HL-60 (cell line): Measurements from ENCODE around the gene LPXN.

Experiments
- DNase-seq, 2 experiments: peaks; one replicate each; pipeline ENCODE4 v3.0.0-alpha.2; 2010 to 2020; ENCODE audit warnings: low read depth in 1 of 2, low spot score in 1 of 2
- H3K27ac ChIP-seq: fragments of 250-450 bp; sonication (Bioruptor Pico); replicated peaks from 2 replicates; pipeline ENCODE4 v1.5.1; 2020; ENCODE audit warnings: mild to moderate bottlenecking, moderate library complexity
- H3K27me3 ChIP-seq: fragments of 250-450 bp; sonication (Bioruptor Pico); 2 replicates; pipeline ENCODE4 v1.5.1; 2021; ENCODE audit warnings: mild to moderate bottlenecking, moderate library complexity; ENCODE audit not compliant: insufficient read depth, poor library complexity, severe bottlenecking
- H3K4me3 ChIP-seq: replicated peaks from 2 replicates; pipeline ENCODE4 v1.5.1; 2011; ENCODE audit warnings: mild to moderate bottlenecking, control low read depth, low read length; ENCODE audit not compliant: insufficient read depth
- CTCF ChIP-seq: IDR thresholded peaks from one replicate; pipeline ENCODE4 v1.5.1; 2011; ENCODE audit warnings: low read length, control low read depth, inconsistent platforms; ENCODE audit not compliant: insufficient read depth
- GABPA ChIP-seq: IDR thresholded peaks from 2 replicates; pipeline ENCODE4 v1.6.1; 2012; ENCODE audit warnings: low read depth
- POLR2AphosphoS5 ChIP-seq: IDR thresholded peaks from 2 replicates; pipeline ENCODE4 v1.6.1; 2012; ENCODE audit warnings: low read depth
- REST ChIP-seq: IDR thresholded peaks from 2 replicates; pipeline ENCODE4 v1.6.1; 2012; ENCODE audit warnings: low read depth; ENCODE audit not compliant: insufficient replicate concordance
- SPI1 ChIP-seq: IDR thresholded peaks from 2 replicates; pipeline ENCODE4 v1.6.1; 2012; ENCODE audit warnings: low read depth, mild to moderate bottlenecking, borderline replicate concordance

Gene LPXN

DNA sequence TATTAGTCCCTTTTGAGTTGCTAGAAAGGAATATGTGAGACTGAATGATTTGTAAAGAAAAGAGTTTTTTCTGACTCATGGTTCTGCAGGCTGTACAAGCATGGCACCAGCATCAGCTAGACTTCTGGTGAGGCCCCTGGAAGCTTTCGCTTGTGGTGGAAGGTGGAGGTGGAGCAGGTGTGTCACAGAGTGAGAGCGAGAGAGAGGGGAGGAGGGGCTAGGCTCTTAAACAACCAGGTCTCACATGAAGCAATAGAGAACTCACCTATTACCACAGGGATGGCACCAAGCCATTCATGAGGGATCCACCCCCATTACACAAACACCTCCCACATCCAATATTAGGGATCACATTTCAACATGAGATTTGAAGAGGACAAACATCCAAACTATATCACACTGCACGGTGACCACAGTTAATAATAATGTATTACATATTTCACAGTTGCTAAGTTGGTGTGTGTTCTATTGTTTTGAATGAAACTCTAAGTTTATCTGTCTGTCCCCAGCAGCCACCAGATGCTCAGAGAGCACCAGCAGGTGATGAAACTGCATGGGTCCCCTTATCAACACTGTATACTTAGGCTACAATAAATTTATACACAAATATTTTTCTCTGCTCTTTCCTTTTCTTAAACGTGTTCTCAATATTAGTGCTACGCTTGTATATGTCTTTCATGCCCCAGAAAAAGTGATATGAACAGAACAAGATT, 17.3 kb upstream of the LPXN start:
- Histone ChIP-seq H3K27ac (no peak overlapping the region), H3K4me3 (no peak overlapping the region), H3K27me3 (no peaks in the 10 kb centered on the region)
- TF ChIP-seq POLR2AphosphoS5, result no peak
- TF ChIP-seq REST, result no peak
- no peak for TF ChIP-seq SPI1
- TF ChIP-seq GABPA, result no peak
- TF ChIP-seq CTCF, result no peak
- DNase-seq, result no peak

GRCh38 chr11:58591659-58592058, 16.0 kb upstream of the LPXN start:
- Histone ChIP-seq H3K4me3 (no peak overlapping the region), H3K27me3 (no peaks in the 10 kb centered on the region), H3K27ac (no peak overlapping the region)
- no peak for DNase-seq
- TF ChIP-seq REST, result no peak
- no peak for TF ChIP-seq SPI1
- TF ChIP-seq CTCF, result no peak
- TF ChIP-seq GABPA, result no peak
- no peak for TF ChIP-seq POLR2AphosphoS5

GRCh38 chr11:58586998-58587397, 11.3 kb upstream of the LPXN start:
- no peaks in the 10 kb centered on the region for H3K27me3 ChIP-seq
- TF ChIP-seq CTCF (no peak), REST (no peak), SPI1 (no peak), POLR2AphosphoS5 (no peak), GABPA (no peak)
- DNase-seq, result no peak
- no peak overlapping the region for H3K27ac ChIP-seq
- H3K4me3 ChIP-seq, result no peak overlapping the region
